HG03103 (cell line): ENCODE results near the gene NCK2.
A peak's percentile ranks its signal among the peaks of the same experiment; 100 is the strongest.
"Not testable (repeated sequence)": the region's sequence is repeated elsewhere in the genome, so short reads cannot be mapped to it uniquely, and the experiment has no call there.

Experiments used
- ATAC-seq: cut with Tn5 transposase; IDR thresholded peaks from one replicate; pipeline ENCODE4 v1.9.1; 2021; ENCODE audit warnings: low read depth; ENCODE audit not compliant: unreplicated experiment

The NCK2 gene

DNA sequence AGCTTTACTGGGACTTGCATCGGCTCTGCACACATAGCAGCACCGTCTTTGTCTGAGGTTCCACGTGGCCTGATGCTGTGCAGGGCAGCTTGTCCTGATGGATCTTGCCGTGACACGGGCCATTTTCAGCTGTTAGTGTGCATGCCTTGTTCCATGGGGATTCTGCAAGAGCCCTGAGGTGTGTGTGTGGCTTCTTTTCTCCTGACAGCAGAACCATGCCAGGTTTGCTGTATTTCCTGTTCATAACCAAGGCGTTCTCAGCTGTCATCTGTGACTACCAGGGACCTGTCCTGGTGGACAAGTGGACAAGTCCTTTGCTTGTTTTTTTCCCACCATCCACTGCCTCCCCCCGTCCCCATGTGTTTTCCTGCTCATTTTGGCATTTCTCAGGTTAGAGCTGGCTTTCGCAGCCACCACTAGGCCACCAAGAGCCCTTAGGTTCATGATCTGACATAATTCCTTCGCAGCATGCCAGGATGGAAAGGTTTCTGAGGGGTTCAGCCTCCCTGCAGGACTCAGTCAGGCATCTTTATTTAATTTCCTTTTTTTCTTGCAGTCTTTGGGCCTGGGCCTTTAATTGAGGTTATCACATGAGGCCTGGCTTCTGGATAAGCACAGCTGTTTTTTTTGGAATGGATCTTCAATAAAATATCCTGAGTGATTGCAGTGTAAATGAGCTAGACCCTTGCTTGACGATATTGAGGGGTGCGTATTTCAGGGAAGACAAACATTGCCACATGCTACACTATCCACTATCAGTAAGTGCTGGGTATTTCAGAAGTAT is 139.4 kb downstream of the NCK2 start:
- no peak for ATAC-seq

DNA sequence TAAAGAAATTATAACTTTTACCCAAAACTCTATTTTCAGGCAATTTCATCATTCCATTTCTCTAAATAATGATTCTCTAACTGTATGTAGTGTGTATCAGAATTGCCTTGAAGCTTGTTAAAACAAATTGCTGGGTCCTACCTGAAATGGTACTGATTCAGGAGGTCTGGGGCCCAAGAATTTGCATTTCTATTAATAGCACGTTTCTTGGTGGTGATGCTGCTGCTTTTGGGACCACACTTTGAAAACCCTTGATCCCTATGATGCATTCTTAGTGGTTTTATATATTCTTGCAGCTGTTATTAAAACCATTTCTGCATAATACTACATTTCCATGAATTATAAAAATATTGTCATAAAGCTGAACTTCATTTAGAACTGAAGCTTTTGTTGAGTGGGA is 140.7 kb downstream of the NCK2 start:
- no peak for ATAC-seq

DNA sequence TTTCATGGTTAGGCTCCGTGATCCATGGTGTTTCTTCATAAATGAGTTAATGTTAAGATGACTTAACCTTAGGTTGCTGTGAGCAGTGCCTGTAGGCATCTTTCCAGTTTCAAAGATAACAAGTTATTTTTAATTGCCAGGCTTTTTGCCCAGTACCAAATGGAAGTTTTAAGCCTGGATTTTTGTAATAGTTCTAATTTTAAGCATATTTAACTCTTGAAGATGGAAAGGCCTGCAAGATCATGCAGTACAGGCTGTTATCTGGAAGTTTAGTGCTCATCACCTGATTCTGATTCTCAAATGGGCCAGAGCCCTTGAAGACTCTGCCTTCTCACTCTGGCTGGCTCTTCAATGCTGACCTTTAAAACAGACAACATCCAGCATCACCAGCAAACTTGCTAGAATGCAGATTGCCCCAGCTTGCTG is 141.3 kb downstream of the NCK2 start:
- no peak for ATAC-seq

DNA sequence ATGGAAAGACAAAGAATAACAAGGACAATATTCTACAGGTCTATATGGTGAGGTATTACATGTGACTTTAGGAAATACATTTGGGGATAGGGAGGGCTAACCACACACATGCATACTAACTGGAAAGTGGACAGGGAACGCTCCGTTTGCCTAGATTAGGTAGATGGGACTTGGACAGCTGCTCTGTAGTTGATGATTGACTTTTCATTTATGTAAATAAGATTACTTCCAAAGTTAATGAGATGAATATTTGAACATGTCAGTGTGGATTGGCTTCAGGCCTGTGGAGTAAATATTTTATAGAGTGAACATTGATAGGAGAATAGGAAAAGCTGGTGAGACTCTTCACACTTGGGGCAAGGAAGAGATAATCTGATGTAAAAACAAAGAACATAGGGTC is 142.0 kb downstream of the NCK2 start:
- ATAC-seq, result no peak

DNA sequence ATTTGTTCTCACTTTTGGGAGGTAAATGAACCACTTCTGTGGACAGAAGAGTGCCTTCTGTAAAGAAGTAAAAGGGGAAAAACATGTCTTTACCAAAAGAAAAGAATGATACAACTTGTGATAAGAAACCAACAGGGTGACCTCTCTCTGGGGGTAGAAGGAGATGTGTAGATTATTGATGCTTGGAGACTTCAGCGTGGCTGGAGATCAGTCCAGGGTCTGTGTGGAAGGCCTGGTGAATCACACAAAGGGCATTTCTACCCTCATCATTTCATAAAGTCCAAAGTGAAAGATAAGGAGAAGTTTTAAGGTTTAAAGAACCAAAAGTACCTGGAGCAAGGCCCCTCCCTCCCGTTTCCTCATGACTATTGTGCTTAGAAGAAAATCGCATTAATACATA is 142.5 kb downstream of the NCK2 start:
- no peak for ATAC-seq

DNA sequence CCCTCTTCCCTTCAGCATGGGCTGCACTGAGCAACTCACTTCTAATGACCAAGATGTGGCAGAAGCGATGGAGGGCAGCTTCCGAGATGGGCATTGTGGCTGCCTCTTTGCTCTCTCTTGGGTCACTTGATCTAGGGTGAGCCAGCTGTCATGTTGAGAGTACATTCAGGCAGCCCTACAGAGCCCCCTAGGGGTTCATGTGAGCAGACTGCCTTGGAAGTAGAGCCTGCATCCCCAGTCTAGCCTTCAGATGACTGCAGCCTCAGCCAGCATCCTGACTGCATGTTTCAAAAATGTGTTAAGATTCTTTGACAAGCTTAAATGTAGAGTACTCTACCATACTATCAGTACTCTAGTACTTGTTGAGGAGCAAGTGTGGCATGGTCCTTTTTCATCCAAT is 143.9 kb downstream of the NCK2 start:
- no peak for ATAC-seq

DNA sequence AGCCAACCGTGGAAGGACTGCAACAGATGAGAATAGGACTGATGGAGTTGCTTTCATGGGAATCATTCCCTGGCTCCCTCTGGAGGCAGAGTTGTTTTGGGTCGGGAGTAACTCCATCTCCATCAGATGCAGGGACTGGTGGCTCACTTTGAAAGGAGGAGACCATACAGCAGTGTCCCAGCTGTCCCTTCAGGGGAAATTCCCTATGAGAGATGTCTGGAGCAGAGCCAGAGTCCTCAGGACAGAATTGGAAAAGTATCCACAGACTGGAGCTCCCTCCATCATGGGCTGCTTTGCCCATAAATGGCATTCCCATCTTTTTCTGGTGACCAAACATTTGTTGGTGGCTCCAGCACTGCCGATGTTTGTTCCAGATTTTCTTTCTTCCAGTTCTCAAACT is 144.3 kb downstream of the NCK2 start:
- no peak for ATAC-seq

DNA sequence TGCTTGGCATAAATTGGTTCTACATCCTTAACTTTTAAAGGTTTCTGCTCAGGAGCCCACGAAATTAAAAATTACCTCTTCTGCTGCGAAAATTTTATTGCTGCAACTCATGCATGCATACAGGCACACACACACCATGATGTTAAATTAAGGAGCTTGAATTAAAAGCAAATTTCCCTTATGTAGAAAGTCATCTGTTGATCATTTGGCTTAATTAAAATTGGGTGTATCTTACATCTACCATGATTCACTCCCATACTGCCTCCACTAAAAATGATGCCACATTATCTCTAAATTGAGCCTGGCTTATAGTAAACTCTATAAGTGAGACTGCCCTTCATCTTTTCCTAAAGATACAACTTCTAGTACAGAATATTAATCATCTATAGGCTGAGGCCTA is 145.4 kb downstream of the NCK2 start:
- ATAC-seq, result no peak

DNA sequence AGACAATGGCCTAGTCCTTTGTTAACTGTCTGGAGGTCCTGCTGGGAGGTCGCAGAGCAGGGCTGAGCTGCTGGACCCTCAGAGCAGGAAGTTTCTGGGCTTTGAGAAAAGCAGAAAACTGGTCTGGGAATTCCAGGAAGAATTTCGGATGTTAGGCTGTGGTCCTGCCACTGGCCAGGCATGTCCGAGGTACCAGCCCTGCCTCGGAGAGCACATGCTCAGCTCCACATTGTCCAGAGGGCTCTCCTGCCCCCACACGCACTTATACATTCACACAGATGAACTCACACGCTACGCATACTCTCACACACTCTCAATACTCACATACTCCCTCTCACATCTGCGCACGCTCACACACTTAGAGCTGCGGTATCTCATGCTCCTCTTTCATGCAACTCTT is 146.1 kb downstream of the NCK2 start:
- no peak for ATAC-seq

DNA sequence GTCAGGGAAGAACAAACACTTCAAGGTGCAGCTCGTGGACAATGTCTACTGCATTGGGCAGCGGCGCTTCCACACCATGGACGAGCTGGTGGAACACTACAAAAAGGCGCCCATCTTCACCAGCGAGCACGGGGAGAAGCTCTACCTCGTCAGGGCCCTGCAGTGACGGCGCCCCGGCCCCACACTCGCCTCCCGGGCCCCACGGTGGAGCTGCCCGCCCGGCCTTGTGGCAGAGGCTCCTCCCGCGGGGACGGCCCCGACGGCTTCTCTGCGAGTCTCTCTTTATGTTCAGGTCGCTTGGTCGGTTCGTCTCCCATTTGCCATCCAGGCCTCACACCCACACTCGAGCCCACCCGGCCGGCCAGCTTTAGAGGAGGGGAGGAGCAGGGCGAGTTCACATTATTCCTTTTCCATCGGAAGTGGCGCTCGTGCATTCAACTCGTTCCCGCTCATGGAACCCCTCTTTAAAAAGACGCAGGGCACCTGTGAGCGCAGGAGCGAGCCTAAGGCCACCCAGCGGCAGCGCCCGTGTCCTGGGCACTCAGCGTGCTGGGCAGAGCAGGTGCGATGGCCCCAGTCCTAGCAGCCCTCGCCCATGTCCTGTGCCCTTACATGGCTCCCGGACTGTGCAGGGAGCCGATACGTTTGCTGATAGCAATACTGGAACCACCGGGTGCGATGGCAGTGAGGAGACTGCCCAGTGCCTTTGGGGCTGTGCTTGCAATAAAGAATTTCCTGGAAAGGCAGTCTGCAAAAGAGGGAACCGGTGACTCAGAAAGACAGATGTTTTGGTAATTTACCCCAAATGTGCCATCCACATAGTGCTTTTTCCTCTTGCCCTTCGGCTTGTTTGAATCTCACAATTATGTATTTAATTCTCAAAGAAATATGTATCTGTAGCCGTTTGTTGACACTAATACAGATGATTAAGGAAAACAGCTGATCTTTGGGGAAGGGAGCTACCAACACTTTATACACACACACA is 148.6 kb downstream of the NCK2 start:
- no peak for ATAC-seq

DNA sequence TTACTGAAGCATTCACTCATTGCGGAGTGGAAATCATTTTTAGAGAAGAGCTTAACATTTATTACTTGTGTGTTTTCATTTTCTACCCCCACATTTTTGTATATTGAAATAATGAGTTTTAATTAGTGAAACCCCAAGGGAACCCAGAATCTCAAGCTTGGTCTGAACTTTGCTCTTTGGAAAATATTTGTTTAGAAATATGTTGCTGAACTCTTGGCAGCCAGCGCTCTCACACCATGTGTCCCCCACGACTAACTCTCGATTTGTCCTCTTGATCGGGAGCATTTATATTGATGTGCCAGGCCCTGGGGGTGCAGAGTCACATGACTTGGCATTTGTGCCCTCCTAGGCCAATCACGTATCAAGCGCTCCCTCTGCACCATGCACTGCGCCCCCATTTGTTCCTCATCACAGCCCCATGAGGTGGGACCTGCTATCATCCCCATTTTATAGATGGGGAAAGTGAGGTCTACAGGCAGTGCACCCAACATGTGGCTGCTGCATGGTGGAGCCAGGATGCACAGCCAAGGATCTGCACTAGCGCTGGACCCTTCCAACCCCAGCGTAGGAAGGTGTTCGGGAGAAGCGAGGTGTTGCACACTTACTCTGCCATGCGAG is 149.7 kb downstream of the NCK2 start:
- no peak for ATAC-seq

DNA sequence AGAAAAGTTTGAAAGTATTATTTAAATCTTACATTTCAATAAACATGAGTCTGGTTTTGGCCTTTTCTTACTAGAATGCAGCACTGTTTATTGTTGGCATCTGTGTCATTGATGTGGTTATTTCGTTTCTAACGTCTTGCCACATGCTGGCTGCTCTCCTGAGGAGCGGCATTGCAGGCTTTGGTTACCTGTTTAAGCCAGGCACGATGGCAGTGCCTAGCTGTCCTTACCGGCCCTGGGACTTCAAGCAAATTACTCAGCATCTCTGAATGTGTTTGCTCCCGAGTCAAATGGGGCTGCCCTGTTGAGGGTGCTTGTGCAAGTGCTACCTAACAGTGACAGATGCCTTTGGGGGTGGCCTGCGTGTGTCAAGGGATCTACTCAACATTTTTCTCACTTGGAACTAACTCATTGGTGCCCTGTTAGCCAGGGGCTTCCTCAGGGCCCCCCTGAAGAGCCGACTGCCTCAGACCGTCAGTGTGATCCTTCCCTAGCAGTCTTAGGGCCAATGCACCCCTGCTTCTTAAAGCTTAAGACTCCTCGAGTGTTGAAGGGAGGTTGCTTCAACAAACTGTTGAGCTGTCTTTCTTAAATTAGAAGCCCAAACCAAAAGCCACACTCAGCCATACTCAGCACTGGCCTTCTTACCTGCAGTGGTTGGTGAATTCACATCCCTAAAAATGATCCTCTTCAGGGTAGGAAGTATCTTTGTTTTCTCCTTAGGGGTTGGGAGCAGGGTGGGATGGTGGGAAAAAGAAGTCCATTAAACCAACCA is 151.5 kb downstream of the NCK2 start:
- ATAC-seq, result no peak

DNA sequence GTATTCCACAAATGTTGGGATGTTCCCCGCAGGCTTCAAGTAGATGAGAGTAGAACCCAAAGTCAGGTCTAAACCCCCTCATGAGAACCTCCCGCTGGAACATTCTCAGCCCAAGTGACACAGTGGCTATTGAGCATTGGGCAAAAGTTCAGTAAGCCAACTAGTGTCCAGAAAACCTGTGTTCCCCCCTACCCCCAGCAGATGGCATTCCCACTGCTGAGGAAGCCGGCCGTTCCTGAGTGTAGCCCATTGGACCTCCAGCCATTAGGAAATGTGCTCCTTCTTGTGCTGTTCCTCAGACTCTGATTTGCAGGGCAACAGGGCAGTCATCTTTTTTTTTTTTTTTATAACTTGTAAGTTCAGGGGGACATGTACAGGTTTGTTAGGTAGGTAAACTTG is 152.1 kb downstream of the NCK2 start:
- no peak for ATAC-seq

DNA sequence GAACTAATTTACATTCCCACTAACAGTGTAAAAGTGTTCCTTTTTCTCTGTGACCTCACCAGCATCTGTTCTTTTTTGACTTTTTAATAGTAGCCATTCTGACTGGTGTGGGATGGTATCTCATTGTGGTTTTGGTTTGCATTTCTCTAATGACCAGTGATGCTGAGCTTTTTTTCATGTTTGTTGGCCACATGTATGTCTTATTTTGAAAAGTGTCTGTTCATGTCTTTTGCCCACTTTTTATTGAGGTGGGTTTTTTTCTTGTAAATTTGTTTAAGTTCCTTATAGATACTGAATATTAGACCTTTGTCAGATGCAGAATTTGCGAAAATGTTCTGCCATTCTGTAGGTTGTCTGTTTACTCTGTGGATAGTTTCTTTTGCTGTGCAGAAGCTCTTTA is 153.0 kb downstream of the NCK2 start:
- ATAC-seq, result not testable (repeated sequence)

DNA sequence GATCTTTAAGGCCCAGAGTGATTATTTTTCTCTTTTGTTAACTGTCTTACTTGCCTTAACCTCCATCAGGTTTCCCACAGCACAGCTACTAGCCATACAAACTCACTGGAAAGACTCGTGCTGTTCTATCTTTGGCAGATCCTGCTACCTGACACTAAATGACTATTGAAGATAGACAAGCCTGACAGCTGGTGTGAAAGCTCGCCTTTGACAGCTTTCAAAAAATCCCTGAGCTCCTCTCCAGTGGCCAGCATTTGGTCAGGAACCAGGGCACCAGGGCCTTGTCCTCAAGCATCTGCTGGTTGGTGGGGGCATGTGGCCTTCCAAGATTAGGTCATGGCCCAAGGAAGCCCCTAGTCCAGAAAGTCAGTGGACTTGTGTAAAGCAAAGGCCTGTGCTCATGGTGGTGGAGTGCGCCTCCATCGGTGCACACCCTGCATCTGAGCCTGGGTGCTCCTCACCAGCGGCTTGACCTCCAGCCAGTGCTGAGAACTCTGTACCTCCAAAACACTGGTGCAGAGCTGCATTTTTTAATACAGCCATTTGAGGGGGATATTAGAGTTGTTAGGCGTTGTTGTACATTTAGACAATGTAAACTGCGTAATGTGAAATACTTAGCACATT is 158.5 kb downstream of the NCK2 start:
- ATAC-seq, result no peak

DNA sequence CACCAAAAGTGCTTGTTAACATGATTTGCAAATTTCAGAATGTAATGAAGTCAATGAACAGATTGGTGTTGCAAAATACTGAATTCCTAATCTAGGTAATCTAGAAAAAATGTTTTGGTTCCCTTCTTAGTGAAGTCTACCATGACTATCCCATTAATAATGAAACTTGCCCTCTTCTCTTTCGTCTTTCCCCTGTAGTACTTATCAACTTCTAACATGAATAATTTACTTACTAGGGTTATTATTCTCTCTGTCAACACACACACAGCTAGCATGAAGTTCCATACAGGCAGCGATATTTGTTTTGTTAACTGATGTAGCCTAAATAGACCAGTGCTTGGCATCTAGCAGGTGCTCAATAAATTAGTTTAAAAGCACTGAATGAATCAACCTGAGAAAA is 160.2 kb downstream of the NCK2 start:
- peak; percentile 93 for ATAC-seq

DNA sequence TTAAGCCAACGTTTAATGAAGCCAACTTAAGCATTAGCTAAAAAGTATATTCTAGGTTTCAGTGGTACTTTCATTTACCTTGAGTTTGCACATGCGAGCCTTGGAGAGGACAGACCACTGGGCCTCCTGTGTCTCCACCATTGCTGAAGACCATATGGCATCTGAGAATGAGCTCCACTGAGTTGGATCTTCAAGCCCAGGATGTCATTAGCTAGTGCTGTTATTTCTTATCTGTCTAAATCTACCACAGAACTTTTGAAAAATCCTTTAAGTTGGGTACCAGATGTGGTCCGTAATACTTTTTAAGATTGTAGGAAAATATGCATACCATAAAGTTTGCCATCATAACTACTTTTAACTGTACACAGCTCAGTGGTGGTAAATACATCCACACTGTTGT is 161.8 kb downstream of the NCK2 start:
- ATAC-seq, result no peak

DNA sequence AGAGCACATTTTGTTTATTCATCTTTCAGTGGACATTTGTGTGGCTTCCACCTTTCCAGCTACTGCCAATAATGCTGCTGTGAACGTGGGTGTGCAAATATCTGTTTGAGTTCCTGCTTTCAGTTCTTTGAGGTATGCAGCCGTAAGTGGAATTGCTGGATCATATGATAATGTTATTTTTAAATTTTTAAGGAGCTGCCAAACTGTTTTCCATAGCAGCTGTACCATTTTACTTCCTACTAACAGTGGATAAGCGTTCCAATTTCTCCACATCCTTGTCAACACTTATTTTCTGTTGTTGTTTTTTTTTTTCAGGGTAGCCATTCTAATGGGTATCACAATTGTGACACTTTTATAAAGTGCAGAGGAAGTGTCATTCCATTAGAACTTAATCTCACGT is 162.5 kb downstream of the NCK2 start:
- ATAC-seq, result no peak

DNA sequence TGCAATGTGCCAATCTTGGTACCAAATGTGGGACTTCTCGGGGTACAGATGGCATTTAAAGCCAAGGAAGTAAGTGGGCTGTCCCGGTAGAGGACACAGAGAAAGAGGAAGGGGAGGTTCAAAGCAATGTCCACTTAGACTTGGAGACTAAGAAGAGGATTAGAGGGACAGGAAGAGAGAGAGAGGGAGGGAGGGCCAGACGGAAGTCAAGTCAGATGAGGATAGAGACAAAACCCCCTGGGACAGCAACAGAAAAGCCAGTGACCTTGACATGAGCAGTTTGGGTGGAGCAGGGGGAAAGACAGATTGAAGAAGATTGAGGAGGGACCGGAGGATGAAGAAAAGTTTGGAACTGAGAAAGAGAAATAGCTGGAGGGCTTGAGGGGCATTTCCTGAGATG is 164.5 kb downstream of the NCK2 start:
- ATAC-seq, result no peak
